SK-N-SH (cell line): Measurements from ENCODE around the gene ARHGAP44. TPM values are rescaled to one million over a fixed set of nuclear protein-coding genes. Genes with fewer than 3 reads are reported as not detected.

Experiments used
- CTCF ChIA-PET: fragments of 300-600, 350-600 bp; formaldehyde crosslinking; extraction: SDS; loops from one replicate; lab custom pipeline; 2021; lab: Yijun Ruan, JAX
- POLR2A ChIA-PET: fragments of 350-600 bp; sonication (Branson Sonifier 250); formaldehyde crosslinking; extraction: SDS; loops from one replicate; lab custom pipeline; 2020; ENCODE audit warnings: antibody characterized with exemption, inconsistent platforms; lab: Yijun Ruan, JAX
- DNase-seq: peaks from one replicate; pipeline ENCODE4 v3.0.0; 2012
- H2AFZ ChIP-seq: fragments of 200-600 bp; sonication (generic); 2 replicates; pipeline ENCODE4 v1.8.1; 2016; ENCODE audit warnings: antibody characterized with exemption, mild to moderate bottlenecking, low read depth
- H3F3A ChIP-seq: fragments of 200-600 bp; sonication (generic); replicated peaks from 2 replicates; pipeline ENCODE3; 2016; ENCODE audit warnings: antibody characterized with exemption, mild to moderate bottlenecking; ENCODE audit not compliant: insufficient read depth
- H3K27ac ChIP-seq, 2 experiments: fragments of 200-500 bp in 1 of 2; fragments of 200-600 bp in 1 of 2; sonication (Bioruptor generic) in 1 of 2; sonication (generic), shearing (Covaris generic) in 1 of 2; 2 replicates each; pipeline versions ENCODE4 v1.5.1 to v1.6.1; 2014 to 2016; ENCODE audit warnings: low read depth in 2 of 2, inconsistent platforms in 1 of 2, low read length in 1 of 2, mild to moderate bottlenecking in 1 of 2, mixed read lengths in 1 of 2
- H3K27me3 ChIP-seq: fragments of 200-600 bp; sonication (generic), shearing (Covaris generic); 2 replicates; pipeline ENCODE4 v1.6.1; 2016; ENCODE audit warnings: mixed run types; ENCODE audit not compliant: insufficient read depth
- H3K36me3 ChIP-seq, 2 experiments: fragments of 200-500 bp in 1 of 2; fragments of 200-600 bp in 1 of 2; sonication (Bioruptor generic) in 1 of 2; sonication (generic) in 1 of 2; replicated peaks in 1 of 2; 2 replicates each; pipeline versions ENCODE3 to v1.5.1; 2014 to 2016; ENCODE audit warnings: low read length in 1 of 2, mild to moderate bottlenecking in 1 of 2; ENCODE audit not compliant: insufficient read depth in 2 of 2, control insufficient read depth in 1 of 2
- H3K4me1 ChIP-seq, 2 experiments: fragments of 200-500 bp in 1 of 2; fragments of 200-600 bp in 1 of 2; sonication (Bioruptor generic) in 1 of 2; sonication (generic), shearing (Covaris generic) in 1 of 2; 2 replicates each; pipeline versions ENCODE4 v1.5.1 to v1.6.1; 2014 to 2016; ENCODE audit warnings: low read depth in 1 of 2, low read length in 1 of 2, mixed run types in 1 of 2; ENCODE audit not compliant: insufficient read depth in 2 of 2, control insufficient read depth in 1 of 2
- H3K4me2 ChIP-seq: fragments of 200-600 bp; sonication (generic), shearing (Covaris generic); 2 replicates; pipeline ENCODE4 v1.6.1; 2017; ENCODE audit warnings: mixed run types
- H3K4me3 ChIP-seq, 2 experiments: fragments of 200-500 bp in 1 of 2; fragments of 200-600 bp in 1 of 2; sonication (Bioruptor generic) in 1 of 2; sonication (generic), shearing (Covaris generic) in 1 of 2; 2 replicates each; pipeline versions ENCODE4 v1.5.1 to v1.8.1; 2014 to 2016; ENCODE audit warnings: low read depth in 2 of 2, inconsistent platforms in 1 of 2, low read length in 1 of 2, mild to moderate bottlenecking in 1 of 2, mixed read lengths in 1 of 2, moderate library complexity in 1 of 2
- H3K79me2 ChIP-seq: fragments of 200-600 bp; sonication (generic); 2 replicates; pipeline ENCODE4 v1.8.1; 2017; ENCODE audit warnings: mild to moderate bottlenecking; ENCODE audit not compliant: insufficient read depth
- H3K9ac ChIP-seq: fragments of 200-600 bp; sonication (generic); 2 replicates; pipeline ENCODE4 v1.6.1; 2017; ENCODE audit warnings: mixed run types
- H3K9me2 ChIP-seq: fragments of 200-600 bp; sonication (generic); 2 replicates; pipeline ENCODE4 v1.6.1; 2017; ENCODE audit warnings: mixed run types
- H3K9me3 ChIP-seq: fragments of 200-600 bp; sonication (generic); 2 replicates; pipeline ENCODE4 v1.6.1; 2017; ENCODE audit warnings: mixed run types, mild to moderate bottlenecking, moderate library complexity
- H4K20me1 ChIP-seq: fragments of 200-600 bp; sonication (generic); 2 replicates; pipeline ENCODE4 v1.6.1; 2017; ENCODE audit warnings: mild to moderate bottlenecking, mixed run types; ENCODE audit not compliant: insufficient read depth
- CHD2 ChIP-seq: fragments of 150-350 bp; IDR thresholded peaks from 2 replicates; pipeline ENCODE4 v1.6.1; 2018; ENCODE audit warnings: low read length; ENCODE audit not compliant: partially characterized antibody
- EZH2phosphoT487 ChIP-seq: fragments of 200-600 bp; sonication (generic); IDR thresholded peaks from 2 replicates; pipeline ENCODE4 v1.6.1; 2017; ENCODE audit warnings: low read depth, mixed run types, mild to moderate bottlenecking, antibody characterized with exemption, moderate library complexity, borderline replicate concordance
- FOSL2 ChIP-seq: IDR thresholded peaks from 2 replicates; pipeline ENCODE4 v1.4.0; 2012; ENCODE audit warnings: low read depth, mild to moderate bottlenecking, moderate library complexity, borderline replicate concordance
- FOXM1 ChIP-seq: IDR thresholded peaks from 2 replicates; pipeline ENCODE4 v1.4.0; 2012; ENCODE audit warnings: low read depth, mild to moderate bottlenecking
- GABPA ChIP-seq: IDR thresholded peaks from 2 replicates; pipeline ENCODE4 v1.4.0; 2012; ENCODE audit warnings: low read depth, mild to moderate bottlenecking
- MEF2A ChIP-seq: IDR thresholded peaks from 2 replicates; pipeline ENCODE4 v1.4.0; 2012; ENCODE audit warnings: low read depth, borderline replicate concordance
- NRF1 ChIP-seq: IDR thresholded peaks from 2 replicates; pipeline ENCODE4 v1.6.1; 2012; ENCODE audit warnings: low read depth, mild to moderate bottlenecking, low read length
- RAD21 ChIP-seq: IDR thresholded peaks from 2 replicates; pipeline ENCODE4 v1.6.1; 2012; ENCODE audit warnings: mild to moderate bottlenecking, low read length
- RCOR1 ChIP-seq: fragments of 150-350 bp; IDR thresholded peaks from 2 replicates; pipeline ENCODE4 v1.6.1; 2017; ENCODE audit warnings: antibody characterized with exemption, low read length
- RXRA ChIP-seq: IDR thresholded peaks from 2 replicates; pipeline ENCODE4 v1.4.0; 2012; ENCODE audit warnings: low read depth, mild to moderate bottlenecking, borderline replicate concordance
- SIN3A ChIP-seq: IDR thresholded peaks from 2 replicates; pipeline ENCODE4 v1.6.1; 2012; ENCODE audit warnings: low read depth, mild to moderate bottlenecking, low read length, moderate library complexity, borderline replicate concordance
- SMC3 ChIP-seq: IDR thresholded peaks from 2 replicates; pipeline ENCODE4 v1.6.1; 2012; ENCODE audit warnings: low read depth, low read length, improper control_type of control experiment
- TCF12 ChIP-seq: IDR thresholded peaks from 2 replicates; pipeline ENCODE4 v1.4.0; 2012
- TEAD4 ChIP-seq: IDR thresholded peaks from 2 replicates; pipeline ENCODE4 v1.4.0; 2012; ENCODE audit warnings: mild to moderate bottlenecking, borderline replicate concordance; ENCODE audit not compliant: insufficient read depth
- WGBS: methylation state at CpG from one replicate; pipeline ENCODE4 v1.1.6; 2017; ENCODE audit warnings: low lambda C conversion rate; 5-methylcytosine and 5-hydroxymethylcytosine counted together
- polyA plus RNA-seq, 3 experiments: library from polyadenylated mRNA; depleted of rRNA; stranded (reverse); fragments of >200 nt; gene quantifications; 2 replicates each; pipeline ENCODE4 v1.2.3, GENCODE V29; 2012
- TF ChIP-seq, protein P1 (sequence below): IDR thresholded peaks from 2 replicates; pipeline ENCODE4 v1.4.0; 2012; ENCODE audit warnings: low read depth, borderline replicate concordance
- TF ChIP-seq, protein P2 (sequence below): IDR thresholded peaks from 2 replicates; pipeline ENCODE4 v1.4.0; 2012; ENCODE audit warnings: low read depth
- TF ChIP-seq, protein P3 (sequence below): fragments of 150-350 bp; IDR thresholded peaks from 2 replicates; pipeline ENCODE4 v1.6.1; 2017; ENCODE audit warnings: antibody characterized with exemption, low read length, low read depth, borderline replicate concordance
- TF ChIP-seq, protein P4 (sequence below): fragments of 150-350 bp; IDR thresholded peaks from 2 replicates; pipeline ENCODE4 v1.6.1; 2016; ENCODE audit warnings: mild to moderate bottlenecking, low read depth, low read length
- TF ChIP-seq, protein P5 (sequence below): IDR thresholded peaks from 2 replicates; pipeline ENCODE4 v1.6.1; 2012; ENCODE audit warnings: mild to moderate bottlenecking, low read depth, low read length, moderate library complexity

Gene ARHGAP44
- polyA plus RNA-seq, 1 of the 3 experiments (the other 2 are of a cell fraction) = 0.28 TPM

DNA sequence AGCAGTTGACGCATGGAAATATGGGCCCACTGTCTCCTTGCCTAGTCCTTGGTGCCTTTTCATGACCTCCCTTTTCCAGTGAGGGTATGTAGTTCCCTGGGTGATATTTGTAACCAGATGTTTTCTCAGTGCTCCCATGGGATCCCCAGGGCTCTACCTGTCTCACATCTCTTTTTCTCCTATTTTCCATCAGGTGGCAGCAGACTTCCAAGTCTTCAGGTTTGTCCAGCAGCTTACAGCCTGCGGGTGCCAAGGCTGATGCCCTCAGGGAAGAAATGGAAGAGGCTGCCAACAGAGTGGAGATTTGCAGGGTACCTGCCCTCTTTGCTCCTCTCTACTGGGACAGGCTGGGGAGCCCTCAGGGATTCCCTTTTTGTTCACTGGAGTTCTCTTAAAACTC lies 139.4 kb downstream of the ARHGAP44 start:
- Histone ChIP-seq H3K9ac (no peak overlapping the region), H3K4me2 (no peak overlapping the region), H3K27me3 (no peaks in the 10 kb centered on the region), H3K79me2 (no peaks in the 10 kb centered on the region), H3K4me1 (no peaks in the 10 kb centered on the region; a peak in 1 of 4 replicates), H3K9me2 (no peaks in the 10 kb centered on the region), H3F3A (no peaks in the 10 kb centered on the region), H2AFZ (no peak overlapping the region), H4K20me1 (no peaks in the 10 kb centered on the region), H3K27ac (no peak overlapping the region), H3K36me3 (no peaks in the 10 kb centered on the region), H3K4me3 (no peak overlapping the region), H3K9me3 (no peaks in the 10 kb centered on the region)
- 6% methylated on average over 2 of the region's 2 CpGs for WGBS
- DNase-seq = no peak
- TF ChIP-seq, protein P1, sequence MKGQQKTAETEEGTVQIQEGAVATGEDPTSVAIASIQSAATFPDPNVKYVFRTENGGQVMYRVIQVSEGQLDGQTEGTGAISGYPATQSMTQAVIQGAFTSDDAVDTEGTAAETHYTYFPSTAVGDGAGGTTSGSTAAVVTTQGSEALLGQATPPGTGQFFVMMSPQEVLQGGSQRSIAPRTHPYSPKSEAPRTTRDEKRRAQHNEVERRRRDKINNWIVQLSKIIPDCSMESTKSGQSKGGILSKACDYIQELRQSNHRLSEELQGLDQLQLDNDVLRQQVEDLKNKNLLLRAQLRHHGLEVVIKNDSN = no peak
- no peak for TF ChIP-seq CHD2
- ChIA-PET CTCF (interaction anchor here (1.0 to 1.1 kb wide), 2 partner anchors 12 to 74 kb away, joined by 3 to 4 read pairs; no protein-coding TSS in a partner anchor), POLR2A (no interaction called here)

DNA sequence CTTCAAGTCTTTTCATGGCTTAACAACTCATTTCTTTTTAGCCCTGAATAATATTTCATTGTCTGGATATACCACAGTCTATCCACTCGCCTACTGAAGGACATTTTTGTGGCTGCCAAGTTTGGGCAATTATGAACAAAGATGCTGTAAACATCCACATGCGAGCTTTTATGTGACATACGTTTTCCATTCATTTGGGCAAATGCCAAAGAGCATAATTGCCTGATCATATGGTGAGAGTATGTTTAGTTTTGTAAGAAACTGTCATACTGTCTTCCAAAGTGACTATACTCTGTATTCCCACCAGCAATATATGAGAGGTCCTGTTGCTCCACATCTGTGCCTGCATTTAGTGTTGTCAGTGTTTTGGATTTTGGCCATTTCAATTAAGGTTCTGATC lies 147.2 kb downstream of the ARHGAP44 start:
- H4K20me1 ChIP-seq = no peaks in the 10 kb centered on the region
- H3K9ac ChIP-seq = no peak overlapping the region
- 9% methylated on average over 3 of the region's 3 CpGs for WGBS
- H2AFZ ChIP-seq = no peak overlapping the region
- ChIA-PET CTCF (interaction anchor here (0.6 kb wide), 1 partner anchor 95 kb away, joined by 3 read pairs; no protein-coding TSS in a partner anchor), POLR2A (no interaction called here)
- no peaks in the 10 kb centered on the region for H3K79me2 ChIP-seq
- H3K4me3 ChIP-seq = no peak overlapping the region
- no peak overlapping the region for H3K27ac ChIP-seq
- no peaks in the 10 kb centered on the region for H3F3A ChIP-seq
- no peak overlapping the region for H3K4me2 ChIP-seq
- no peaks in the 10 kb centered on the region for H3K27me3 ChIP-seq
- no peaks in the 10 kb centered on the region for H3K9me3 ChIP-seq
- H3K36me3 ChIP-seq = no peaks in the 10 kb centered on the region
- TF ChIP-seq, protein P2, sequence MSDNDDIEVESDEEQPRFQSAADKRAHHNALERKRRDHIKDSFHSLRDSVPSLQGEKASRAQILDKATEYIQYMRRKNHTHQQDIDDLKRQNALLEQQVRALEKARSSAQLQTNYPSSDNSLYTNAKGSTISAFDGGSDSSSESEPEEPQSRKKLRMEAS = no peak
- TF ChIP-seq, protein P3, sequence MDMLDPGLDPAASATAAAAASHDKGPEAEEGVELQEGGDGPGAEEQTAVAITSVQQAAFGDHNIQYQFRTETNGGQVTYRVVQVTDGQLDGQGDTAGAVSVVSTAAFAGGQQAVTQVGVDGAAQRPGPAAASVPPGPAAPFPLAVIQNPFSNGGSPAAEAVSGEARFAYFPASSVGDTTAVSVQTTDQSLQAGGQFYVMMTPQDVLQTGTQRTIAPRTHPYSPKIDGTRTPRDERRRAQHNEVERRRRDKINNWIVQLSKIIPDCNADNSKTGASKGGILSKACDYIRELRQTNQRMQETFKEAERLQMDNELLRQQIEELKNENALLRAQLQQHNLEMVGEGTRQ = no peak
- TF ChIP-seq, protein P4, sequence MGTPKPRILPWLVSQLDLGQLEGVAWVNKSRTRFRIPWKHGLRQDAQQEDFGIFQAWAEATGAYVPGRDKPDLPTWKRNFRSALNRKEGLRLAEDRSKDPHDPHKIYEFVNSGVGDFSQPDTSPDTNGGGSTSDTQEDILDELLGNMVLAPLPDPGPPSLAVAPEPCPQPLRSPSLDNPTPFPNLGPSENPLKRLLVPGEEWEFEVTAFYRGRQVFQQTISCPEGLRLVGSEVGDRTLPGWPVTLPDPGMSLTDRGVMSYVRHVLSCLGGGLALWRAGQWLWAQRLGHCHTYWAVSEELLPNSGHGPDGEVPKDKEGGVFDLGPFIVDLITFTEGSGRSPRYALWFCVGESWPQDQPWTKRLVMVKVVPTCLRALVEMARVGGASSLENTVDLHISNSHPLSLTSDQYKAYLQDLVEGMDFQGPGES = no peak
- TF ChIP-seq, protein P5, sequence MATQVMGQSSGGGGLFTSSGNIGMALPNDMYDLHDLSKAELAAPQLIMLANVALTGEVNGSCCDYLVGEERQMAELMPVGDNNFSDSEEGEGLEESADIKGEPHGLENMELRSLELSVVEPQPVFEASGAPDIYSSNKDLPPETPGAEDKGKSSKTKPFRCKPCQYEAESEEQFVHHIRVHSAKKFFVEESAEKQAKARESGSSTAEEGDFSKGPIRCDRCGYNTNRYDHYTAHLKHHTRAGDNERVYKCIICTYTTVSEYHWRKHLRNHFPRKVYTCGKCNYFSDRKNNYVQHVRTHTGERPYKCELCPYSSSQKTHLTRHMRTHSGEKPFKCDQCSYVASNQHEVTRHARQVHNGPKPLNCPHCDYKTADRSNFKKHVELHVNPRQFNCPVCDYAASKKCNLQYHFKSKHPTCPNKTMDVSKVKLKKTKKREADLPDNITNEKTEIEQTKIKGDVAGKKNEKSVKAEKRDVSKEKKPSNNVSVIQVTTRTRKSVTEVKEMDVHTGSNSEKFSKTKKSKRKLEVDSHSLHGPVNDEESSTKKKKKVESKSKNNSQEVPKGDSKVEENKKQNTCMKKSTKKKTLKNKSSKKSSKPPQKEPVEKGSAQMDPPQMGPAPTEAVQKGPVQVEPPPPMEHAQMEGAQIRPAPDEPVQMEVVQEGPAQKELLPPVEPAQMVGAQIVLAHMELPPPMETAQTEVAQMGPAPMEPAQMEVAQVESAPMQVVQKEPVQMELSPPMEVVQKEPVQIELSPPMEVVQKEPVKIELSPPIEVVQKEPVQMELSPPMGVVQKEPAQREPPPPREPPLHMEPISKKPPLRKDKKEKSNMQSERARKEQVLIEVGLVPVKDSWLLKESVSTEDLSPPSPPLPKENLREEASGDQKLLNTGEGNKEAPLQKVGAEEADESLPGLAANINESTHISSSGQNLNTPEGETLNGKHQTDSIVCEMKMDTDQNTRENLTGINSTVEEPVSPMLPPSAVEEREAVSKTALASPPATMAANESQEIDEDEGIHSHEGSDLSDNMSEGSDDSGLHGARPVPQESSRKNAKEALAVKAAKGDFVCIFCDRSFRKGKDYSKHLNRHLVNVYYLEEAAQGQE = no peak
- no peak for TF ChIP-seq GABPA
- TF ChIP-seq SIN3A = no peak
- TF ChIP-seq RAD21 = no peak
- TF ChIP-seq MEF2A = no peak
- TF ChIP-seq FOSL2 = no peak
- no peak for TF ChIP-seq SMC3
- TF ChIP-seq EZH2phosphoT487 = no peak
- no peak for TF ChIP-seq TCF12
- no peak for TF ChIP-seq NRF1
- no peak for TF ChIP-seq RCOR1
- no peak for TF ChIP-seq FOXM1
- TF ChIP-seq TEAD4 = no peak
- TF ChIP-seq RXRA = no peak
- TF ChIP-seq, all 33 proteins: peak for 0
- H3K9me2 ChIP-seq = no peaks in the 10 kb centered on the region
- no peak for DNase-seq
- H3K4me1 ChIP-seq = no peaks in the 10 kb centered on the region
